ENCODE measurements around the gene KCTD16. TPM values are rescaled to one million over a fixed set of nuclear protein-coding genes. Genes with fewer than 3 reads are reported as not detected.
A peak's percentile ranks its signal among the peaks of the same experiment; 100 is the strongest.

Gene KCTD16
- total RNA-seq, 4 donors from 2014 or later, result 0.13 to 2.5 (median 1.5) TPM

- Histone ChIP-seq H3K9me3 (no peaks in the 10 kb centered on the region), H3K27me3 (no peaks in the 10 kb centered on the region), H3K36me3 (no peaks in the 10 kb centered on the region), H3K4me1 (no peaks in the 10 kb centered on the region), H3K4me3 (replicated peaks in 1 of 3) (no peak overlapping the region), H3K27ac (no peak overlapping the region)
- intact Hi-C loops (cut with DNase I), result no loop called here
- no peak for TF ChIP-seq CTCF (IDR thresholded peaks at IDR 0.05)
- DNase-seq, result no peak
- WGBS, 2 donors, result 91 to 96% methylated on average over 2 of the region's 2 CpGs
Observed at GRCh38 chr5:144361406-144361805, 190.7 kb downstream of the KCTD16 start.

- H3K27ac ChIP-seq, result no peak overlapping the region
Observed at GRCh38 chr5:144365885-144366284, 195.2 kb downstream of the KCTD16 start.

GRCh38 chr5:144367991-144368390 lies 197.3 kb downstream of the KCTD16 start:
- Histone ChIP-seq H3K27me3 (no peaks in the 10 kb centered on the region), H3K9me3 (no peaks in the 10 kb centered on the region), H3K4me1 (peaks cover 0 to 24% of the 10 kb centered on the region in 2 donors), H3K36me3 (no peaks in the 10 kb centered on the region), H3K27ac (no peak overlapping the region), H3K4me3 (replicated peaks in 1 of 3) (no peak overlapping the region)
- WGBS, 2 donors, result 95 to 97% methylated on average over 3 of the region's 3 CpGs
- TF ChIP-seq CTCF (IDR thresholded peaks at IDR 0.05) (no peak), POLR2A (IDR thresholded peaks at IDR 0.05) (no peak)
- intact Hi-C loops (cut with DNase I), result no loop called here
- no peak for DNase-seq

More at GRCh38 chr5:144365885-144366284, 195.2 kb downstream of the KCTD16 start:
- TF ChIP-seq CTCF (IDR thresholded peaks at IDR 0.05), result no peak
- TF ChIP-seq POLR2A (IDR thresholded peaks at IDR 0.05), result no peak
- no peak for DNase-seq
- H3K27me3 ChIP-seq, result no peaks in the 10 kb centered on the region
- no peaks in the 10 kb centered on the region for H3K36me3 ChIP-seq
- no peaks in the 10 kb centered on the region for H3K9me3 ChIP-seq
- no peak overlapping the region for H3K4me3 ChIP-seq (replicated peaks in 1 of 3)
- peaks cover 0 to 24% of the 10 kb centered on the region in 2 donors for H3K4me1 ChIP-seq
- intact Hi-C loops (cut with DNase I), result no loop called here

DNA sequence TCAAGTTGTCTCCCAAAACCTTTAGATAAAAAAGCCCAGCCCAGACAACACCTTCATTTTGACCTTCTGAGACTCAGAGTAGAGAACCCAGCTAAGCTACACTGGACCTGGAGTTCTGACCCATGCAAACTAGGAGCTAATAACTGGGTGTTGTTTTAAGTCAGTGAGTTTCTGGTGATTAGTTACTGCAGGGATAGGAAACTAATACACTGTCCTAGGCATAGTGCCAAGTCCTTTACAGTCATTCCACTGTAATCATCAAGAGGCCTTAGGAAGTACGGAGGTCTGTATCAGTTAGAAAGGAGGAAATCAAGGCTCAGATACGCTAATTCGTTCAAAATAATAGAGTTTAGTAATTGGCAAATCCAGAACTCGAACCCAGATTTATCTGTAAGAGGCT lies 197.9 kb downstream of the KCTD16 start:
- Histone ChIP-seq H3K36me3 (no peaks in the 10 kb centered on the region), H3K4me3 (replicated peaks in 1 of 3) (no peak overlapping the region), H3K27ac (no peak overlapping the region), H3K9me3 (no peaks in the 10 kb centered on the region), H3K27me3 (no peaks in the 10 kb centered on the region), H3K4me1 (peaks cover 0 to 24% of the 10 kb centered on the region in 2 donors)
- intact Hi-C loops (cut with DNase I), result no loop called here
- no peak for DNase-seq
- WGBS, 2 donors, result 51 to 56% methylated on average over 4 of the region's 4 CpGs
- TF ChIP-seq POLR2A (IDR thresholded peaks at IDR 0.05), result no peak

DNA sequence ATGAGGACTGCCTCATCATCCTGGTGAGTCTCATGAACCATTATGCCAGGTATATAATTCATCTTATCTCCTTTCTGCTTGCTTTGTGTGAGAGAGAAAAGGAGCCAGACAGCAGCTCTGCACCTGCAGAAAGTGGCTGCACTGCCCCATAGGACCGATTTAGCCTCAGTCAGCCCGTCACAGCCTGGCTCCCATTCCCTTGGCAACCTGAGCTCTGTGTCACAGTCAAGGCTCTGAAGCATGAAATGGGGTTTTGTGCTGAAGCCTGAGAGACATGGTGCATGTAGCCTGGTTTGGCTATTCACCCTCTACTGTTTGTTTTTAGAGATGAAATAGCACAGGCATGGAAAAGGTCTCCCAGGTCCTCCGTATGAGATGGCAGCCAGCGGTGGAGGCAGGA lies 198.3 kb downstream of the KCTD16 start:
- intact Hi-C loops (cut with DNase I), result no loop called here
- 30% methylated on average over 4 of the region's 4 CpGs for WGBS, 2 donors
- Histone ChIP-seq H3K4me3 (replicated peaks in 1 of 3) (no peak overlapping the region), H3K4me1 (peaks cover 0 to 24% of the 10 kb centered on the region in 2 donors), H3K36me3 (no peaks in the 10 kb centered on the region), H3K27me3 (no peaks in the 10 kb centered on the region), H3K9me3 (no peaks in the 10 kb centered on the region), H3K27ac (no peak overlapping the region)
- no peak for TF ChIP-seq POLR2A (IDR thresholded peaks at IDR 0.05)
- no peak for TF ChIP-seq CTCF (IDR thresholded peaks at IDR 0.05)
- DNase-seq, result peak; percentile 66 to 78

- Histone ChIP-seq H3K27me3 (no peaks in the 10 kb centered on the region), H3K9me3 (no peaks in the 10 kb centered on the region), H3K36me3 (no peaks in the 10 kb centered on the region), H3K27ac (peak overlapping the region in 1 of 3 donors; percentile 51), H3K4me1 (peaks cover 0 to 24% of the 10 kb centered on the region in 2 donors), H3K4me3 (replicated peaks in 1 of 3) (no peak overlapping the region)
- intact Hi-C loops (cut with DNase I), result no loop called here
- 35 to 38% methylated on average over 3 of the region's 3 CpGs for WGBS, 2 donors
- TF ChIP-seq POLR2A (IDR thresholded peaks at IDR 0.05) (no peak), CTCF (IDR thresholded peaks at IDR 0.05) (no peak)
- no peak for DNase-seq
Observed at GRCh38 chr5:144370273-144370672, 199.6 kb downstream of the KCTD16 start.
